Measurements from ENCODE around the gene FOCAD.

Gene FOCAD

GRCh38 chr9:21030389-21031035 is 346.5 kb downstream of the FOCAD start:
- no peak for DNase-seq

- DNase-seq, result peak; percentile 62
These were observed 347.2 kb downstream of the FOCAD start, which contains the start of gene HACD4 for GRCh38 chr9:21031091-21031807. Gene HACD4, minus strand, starts transcription at chr9:21031640. Its CDS starts 50 bp downstream, at chr9:21031590.

GRCh38 chr9:21031808-21032183 is 347.7 kb downstream of the FOCAD start:
- no peak for DNase-seq

GRCh38 chr9:21037278-21037677 is 353.2 kb downstream of the FOCAD start:
- no peak for DNase-seq

- no peak for DNase-seq
These were observed 355.2 kb downstream of the FOCAD start for GRCh38 chr9:21039302-21039701.

GRCh38 chr9:21042466-21042865 is 358.4 kb downstream of the FOCAD start:
- DNase-seq, result no peak

- no peak for DNase-seq
These were observed 359.8 kb downstream of the FOCAD start for GRCh38 chr9:21043841-21044240.
